ENCODE data around the gene SVEP1. TPM values are rescaled to one million over a fixed set of nuclear protein-coding genes. Genes with fewer than 3 reads are reported as not detected.

SVEP1 gene
- polyA plus RNA-seq, 1 donor (not counting 4 experiments of a cell fraction or from before 2014, with no cell fraction given), result 0.14 TPM

DNA sequence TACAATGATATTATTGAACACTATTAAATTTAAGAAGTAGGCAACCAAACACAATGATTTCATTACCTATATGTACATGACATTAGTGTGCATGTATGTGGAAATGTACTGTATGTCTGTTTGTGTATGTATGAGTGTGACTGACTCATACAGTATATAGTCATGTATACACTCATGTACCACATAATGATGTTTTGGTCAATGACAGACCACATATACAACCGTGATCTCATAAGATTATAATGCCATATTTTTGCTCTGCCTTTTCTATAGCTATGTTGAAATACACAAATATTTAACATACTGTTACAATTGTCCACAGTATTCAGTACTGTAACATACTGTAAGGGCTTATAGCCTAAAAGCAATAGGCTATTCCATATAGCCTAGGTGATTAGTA, 19.7 kb downstream of the SVEP1 start:
- no peaks in the 10 kb centered on the region for H4K20me1 ChIP-seq (ENCODE audit: control insufficient read depth, extremely low read depth, insufficient read depth, low read length)
- H3K27me3 ChIP-seq (ENCODE audit: control insufficient read depth, extremely low read depth, insufficient read depth, low read length), result no peaks in the 10 kb centered on the region
- no peaks in the 10 kb centered on the region for H3K4me1 ChIP-seq (ENCODE audit: control insufficient read depth, extremely low read depth, insufficient read depth, low read length)
- no peak overlapping the region for H2AFZ ChIP-seq (ENCODE audit: control insufficient read depth, low read length)
- no peak overlapping the region for H3K9ac ChIP-seq (ENCODE audit: control insufficient read depth, extremely low read depth, insufficient read depth, low read length)
- H3K79me2 ChIP-seq (ENCODE audit: control insufficient read depth, insufficient read depth, low read length), result no peaks in the 10 kb centered on the region
- dilution Hi-C loops (cut with MboI; ENCODE audit: extremely low pct_ligation_motif_present, low sequenced_read_pairs), result no loop called here
- H3K4me2 ChIP-seq (ENCODE audit: control insufficient read depth, extremely low read depth, insufficient read depth, low read depth, low read length), result no peak overlapping the region
- no peak for DNase-seq (ENCODE audit: low read depth, low spot score)
- no peak overlapping the region for H3K4me3 ChIP-seq (ENCODE audit: control insufficient read depth in 2 of 3, extremely low read depth in 1 of 3, insufficient read depth in 2 of 3, low read depth in 1 of 3, low read length in 3 of 3)
- H3K9me3 ChIP-seq (ENCODE audit: control insufficient read depth, low read depth, low read length), result no peaks in the 10 kb centered on the region
- FAIRE-seq, result no peak
- TF ChIP-seq CTCF (optimal IDR thresholded peaks at IDR 0.05 in 1 of 3, IDR thresholded peaks at IDR 0.05 in 1 of 3, conservative IDR thresholded peaks at IDR 0.05 in 1 of 3; ENCODE audit: extremely low read depth in 1 of 3, insufficient read depth in 2 of 3, low read length in 3 of 3) (no peak), EZH2 (IDR thresholded peaks at IDR 0.05; ENCODE audit: low read length) (no peak)
- no peak overlapping the region for H3K27ac ChIP-seq (ENCODE audit: control insufficient read depth, insufficient read depth, low read length)
- no peaks in the 10 kb centered on the region for H3K36me3 ChIP-seq (ENCODE audit: control insufficient read depth in 2 of 2, extremely low read depth in 1 of 2, insufficient read depth in 2 of 2, low read length in 2 of 2)
- H3K9me1 ChIP-seq (ENCODE audit: control insufficient read depth, extremely low read depth, insufficient read depth, low read length), result no peaks in the 10 kb centered on the region

DNA sequence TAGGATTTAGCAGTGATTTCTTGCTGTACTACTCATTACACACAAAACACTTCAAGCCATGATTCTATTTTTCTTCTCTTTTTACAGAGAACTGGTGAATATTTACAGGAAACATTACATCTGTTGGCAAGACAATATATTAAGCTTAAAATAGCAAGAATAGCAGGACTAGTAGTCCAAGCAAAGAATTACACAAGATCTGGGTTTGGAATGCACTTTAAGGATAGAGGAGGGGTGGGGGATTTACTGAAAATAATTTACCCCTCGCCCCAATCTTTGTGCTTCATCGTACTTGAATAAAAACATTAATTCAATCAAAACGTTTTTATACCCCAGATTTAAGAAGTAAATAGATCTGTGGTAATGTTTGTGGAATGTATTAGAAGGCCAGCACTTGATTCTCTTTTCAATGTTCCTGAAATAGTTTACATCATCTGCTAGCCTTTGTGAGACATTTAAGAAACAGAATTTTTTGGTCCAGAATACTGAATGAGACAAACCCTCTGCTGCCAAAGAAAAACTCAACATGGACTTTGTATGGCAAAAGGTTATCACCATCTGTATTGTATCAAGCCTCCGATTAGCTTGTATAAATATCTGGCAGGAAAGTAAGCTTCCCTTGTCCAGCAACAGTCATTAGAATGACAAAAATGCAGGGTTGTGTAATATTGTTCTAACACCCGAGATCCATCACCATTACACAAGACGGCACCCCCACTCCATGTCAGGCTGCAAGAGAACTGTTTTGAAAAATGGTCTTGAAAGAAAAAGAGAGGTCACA, 23.8 kb downstream of the SVEP1 start:
- H3K36me3 ChIP-seq (ENCODE audit: control insufficient read depth in 2 of 2, extremely low read depth in 1 of 2, insufficient read depth in 2 of 2, low read length in 2 of 2), result no peaks in the 10 kb centered on the region
- no peak overlapping the region for H3K27ac ChIP-seq (ENCODE audit: control insufficient read depth, insufficient read depth, low read length)
- FAIRE-seq (no peak), DNase-seq (ENCODE audit: low read depth, low spot score) (no peak)
- TF ChIP-seq CTCF (optimal IDR thresholded peaks at IDR 0.05 in 1 of 3, IDR thresholded peaks at IDR 0.05 in 1 of 3, conservative IDR thresholded peaks at IDR 0.05 in 1 of 3; ENCODE audit: extremely low read depth in 1 of 3, insufficient read depth in 2 of 3, low read length in 3 of 3) (no peak), EZH2 (IDR thresholded peaks at IDR 0.05; ENCODE audit: low read length) (no peak)
- H3K4me1 ChIP-seq (ENCODE audit: control insufficient read depth, extremely low read depth, insufficient read depth, low read length), result no peaks in the 10 kb centered on the region
- dilution Hi-C loops (cut with MboI; ENCODE audit: extremely low pct_ligation_motif_present, low sequenced_read_pairs), result no loop called here
- H3K9ac ChIP-seq (ENCODE audit: control insufficient read depth, extremely low read depth, insufficient read depth, low read length), result no peak overlapping the region
- no peak overlapping the region for H3K4me2 ChIP-seq (ENCODE audit: control insufficient read depth, extremely low read depth, insufficient read depth, low read depth, low read length)
- H3K27me3 ChIP-seq (ENCODE audit: control insufficient read depth, extremely low read depth, insufficient read depth, low read length), result no peaks in the 10 kb centered on the region
- no peaks in the 10 kb centered on the region for H3K79me2 ChIP-seq (ENCODE audit: control insufficient read depth, insufficient read depth, low read length)
- H3K9me1 ChIP-seq (ENCODE audit: control insufficient read depth, extremely low read depth, insufficient read depth, low read length), result no peaks in the 10 kb centered on the region
- no peaks in the 10 kb centered on the region for H3K9me3 ChIP-seq (ENCODE audit: control insufficient read depth, low read depth, low read length)
- no peak overlapping the region for H2AFZ ChIP-seq (ENCODE audit: control insufficient read depth, low read length)
- no peaks in the 10 kb centered on the region for H4K20me1 ChIP-seq (ENCODE audit: control insufficient read depth, extremely low read depth, insufficient read depth, low read length)
- no peak overlapping the region for H3K4me3 ChIP-seq (ENCODE audit: control insufficient read depth in 2 of 3, extremely low read depth in 1 of 3, insufficient read depth in 2 of 3, low read depth in 1 of 3, low read length in 3 of 3)

All from keratinocyte (primary cell).